SJSA1 (cell line): ENCODE data around the gene SART3. TPM values are rescaled to one million over a fixed set of nuclear protein-coding genes. Genes with fewer than 3 reads are reported as not detected.
"Not testable (repeated sequence)": the region's sequence is repeated elsewhere in the genome, so short reads cannot be mapped to it uniquely, and the experiment has no call there.

Experiments used
- DNase-seq, 2 experiments: peaks; one replicate each; pipeline ENCODE4 v3.0.0-alpha.2; 2015 to 2020; ENCODE audit warnings: low spot score in 2 of 2, low read depth in 1 of 2
- H3K27ac ChIP-seq: fragments of 250-450 bp; sonication (Bioruptor Pico); 2 replicates; pipeline ENCODE4 v1.5.1; 2020; ENCODE audit warnings: mild to moderate bottlenecking, moderate library complexity
- H3K27me3 ChIP-seq: fragments of 250-450 bp; sonication (Bioruptor Pico); replicated peaks from 2 replicates; pipeline ENCODE4 v1.5.1; 2020; ENCODE audit warnings: mild to moderate bottlenecking, moderate library complexity
- H3K36me3 ChIP-seq: fragments of 250-450 bp; sonication (Bioruptor Pico); 2 replicates; pipeline ENCODE4 v1.5.1; 2020; ENCODE audit warnings: mild to moderate bottlenecking
- H3K4me1 ChIP-seq: fragments of 250-450 bp; sonication (Bioruptor Pico); replicated peaks from 2 replicates; pipeline ENCODE4 v1.6.1; 2021; ENCODE audit warnings: mild to moderate bottlenecking
- H3K4me3 ChIP-seq: fragments of 250-450 bp; sonication (Bioruptor Pico); 2 replicates; pipeline ENCODE4 v1.5.1; 2020; ENCODE audit warnings: mild to moderate bottlenecking
- H3K9me3 ChIP-seq: fragments of 250-450 bp; sonication (Bioruptor Pico); replicated peaks from 2 replicates; pipeline ENCODE4 v1.5.1; 2020; ENCODE audit warnings: mild to moderate bottlenecking
- total RNA-seq: library from RNA; depleted of rRNA; stranded (reverse); fragments of >200 nt; shearing (Covaris generic); gene quantifications from 2 replicates; pipeline ENCODE4 v1.2.3, GENCODE V29; 2014

The SART3 gene
- total RNA-seq, 1 experiment from 2014 or later, result 57.3 TPM

DNA sequence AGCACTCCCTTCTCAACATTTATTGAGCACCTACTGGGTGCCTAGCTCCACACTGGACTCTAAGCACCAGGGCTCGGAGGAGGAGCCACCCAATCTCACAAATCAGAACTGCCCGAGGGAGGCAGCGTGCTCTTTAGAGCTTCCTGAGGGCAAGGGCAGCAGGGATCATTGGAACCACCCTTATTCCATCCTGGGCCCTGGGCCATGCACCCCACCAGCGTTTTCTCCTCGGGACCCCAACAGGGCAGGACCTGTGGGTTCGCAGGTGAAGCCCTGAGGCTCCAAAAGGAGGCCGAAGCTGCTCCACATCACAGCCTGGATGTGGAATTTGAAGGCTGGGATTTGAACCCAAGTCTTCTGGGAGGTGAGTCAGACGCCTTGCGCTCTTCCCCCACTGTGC lies 21.5 kb upstream of the SART3 start:
- H3K27ac ChIP-seq, result no peak overlapping the region
- no peaks in the 10 kb centered on the region; the same call in 1 of the 2 replicates for H3K27me3 ChIP-seq
- 0 out of 2 replicates have a peak, but pooled peaks cover 2% of the 10 kb centered on the region for H3K4me1 ChIP-seq
- no peak overlapping the region for H3K4me3 ChIP-seq
- no peak for DNase-seq
- H3K36me3 ChIP-seq, result no peaks in the 10 kb centered on the region
- no peaks in the 10 kb centered on the region for H3K9me3 ChIP-seq

DNA sequence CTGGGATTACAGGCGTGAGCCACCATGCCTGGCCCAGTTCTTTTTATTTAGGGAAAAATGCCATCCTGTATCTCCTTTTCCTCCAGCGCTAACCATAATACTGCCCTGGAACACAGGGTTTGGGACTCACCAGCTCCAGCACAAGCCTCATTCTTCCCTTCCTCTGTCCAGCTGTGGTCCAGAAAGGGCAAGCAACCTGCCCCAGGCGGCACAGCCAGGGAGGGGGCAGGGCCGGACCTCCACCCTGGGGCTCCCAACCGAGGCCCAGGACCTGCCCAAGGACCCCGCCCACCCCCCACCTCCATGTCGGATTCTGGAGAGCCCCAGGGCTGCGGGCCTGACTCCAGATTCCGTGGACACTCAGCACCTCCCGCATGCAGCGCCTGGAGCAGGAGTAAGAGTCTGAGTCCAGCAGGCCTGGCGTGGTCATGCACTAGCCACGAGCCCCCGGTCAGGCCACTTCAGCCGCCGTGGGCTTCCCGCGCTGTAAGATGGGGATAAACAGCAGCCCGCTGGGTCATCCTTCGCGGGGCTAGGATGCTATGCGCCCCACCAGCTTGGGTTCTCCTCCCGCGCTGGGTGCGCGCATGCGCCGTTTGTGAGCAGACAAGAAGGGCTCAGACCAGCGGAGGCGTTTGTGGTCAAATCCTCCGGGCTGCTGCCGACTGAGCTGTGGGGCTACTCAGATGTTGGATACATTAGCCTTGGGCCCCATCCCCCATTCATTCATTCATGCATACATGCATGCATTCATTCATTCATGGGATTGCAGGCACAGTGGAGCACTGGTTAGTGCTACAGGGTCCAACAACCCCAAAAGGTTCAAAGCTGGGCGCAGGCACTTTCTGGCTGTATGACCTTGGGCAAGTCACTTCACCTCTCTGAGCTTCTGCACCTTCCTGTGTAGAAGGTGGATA lies 20.6 kb upstream of the SART3 start:
- Histone ChIP-seq H3K9me3 (no peaks in the 10 kb centered on the region), H3K4me1 (0 out of 2 replicates have a peak, but pooled peaks cover 2% of the 10 kb centered on the region), H3K4me3 (no peak overlapping the region), H3K27me3 (no peaks in the 10 kb centered on the region; the same call in 1 of the 2 replicates), H3K36me3 (no peaks in the 10 kb centered on the region), H3K27ac (no peak overlapping the region)
- no peak for DNase-seq

DNA sequence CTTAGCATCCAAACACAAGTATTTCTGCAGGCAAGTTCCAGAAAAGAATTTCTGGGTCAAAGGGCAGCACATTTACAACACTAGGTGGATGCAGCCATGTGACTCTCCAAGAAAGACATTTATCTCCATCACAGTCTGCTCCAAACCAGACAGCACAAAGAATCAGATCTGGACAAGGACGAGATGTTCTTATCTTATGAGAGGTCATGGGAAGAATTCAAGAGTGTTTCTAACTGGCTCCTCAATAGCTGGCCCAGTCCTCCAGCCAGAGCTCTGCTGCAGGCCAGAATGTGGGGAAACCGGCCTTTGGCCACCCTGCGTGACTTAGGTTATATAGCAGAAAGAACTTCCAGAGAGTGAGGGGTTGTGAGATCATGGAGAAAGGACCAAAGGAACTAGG lies 19.6 kb upstream of the SART3 start:
- DNase-seq, result no peak
- Histone ChIP-seq H3K9me3 (no peaks in the 10 kb centered on the region), H3K27ac (no peak overlapping the region), H3K4me1 (peaks cover 10% of the 10 kb centered on the region), H3K36me3 (no peaks in the 10 kb centered on the region), H3K4me3 (no peak overlapping the region), H3K27me3 (no peaks in the 10 kb centered on the region; the same call in 1 of the 2 replicates)

DNA sequence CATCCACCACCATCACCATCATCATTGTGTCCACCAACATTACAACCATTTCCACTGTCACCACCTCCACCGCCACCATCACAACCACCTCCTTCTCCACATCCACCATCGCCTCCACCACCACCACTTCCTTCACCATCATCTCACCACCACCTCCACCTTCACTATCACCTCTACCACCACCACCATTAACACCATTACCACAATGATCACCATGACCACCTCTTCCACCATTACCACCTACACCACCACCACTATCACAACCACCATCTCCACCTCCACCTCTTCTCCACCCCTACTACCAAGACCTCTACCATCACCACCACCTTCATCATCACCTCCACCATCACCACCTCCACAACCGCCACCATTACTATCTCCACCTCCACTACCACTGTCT lies 17.8 kb upstream of the SART3 start:
- Histone ChIP-seq H3K27me3 (no peaks in the 10 kb centered on the region), H3K4me3 (no peak overlapping the region), H3K27ac (no peak overlapping the region), H3K9me3 (no peaks in the 10 kb centered on the region), H3K36me3 (no peaks in the 10 kb centered on the region), H3K4me1 (peaks cover 10% of the 10 kb centered on the region)
- no peak for DNase-seq

DNA sequence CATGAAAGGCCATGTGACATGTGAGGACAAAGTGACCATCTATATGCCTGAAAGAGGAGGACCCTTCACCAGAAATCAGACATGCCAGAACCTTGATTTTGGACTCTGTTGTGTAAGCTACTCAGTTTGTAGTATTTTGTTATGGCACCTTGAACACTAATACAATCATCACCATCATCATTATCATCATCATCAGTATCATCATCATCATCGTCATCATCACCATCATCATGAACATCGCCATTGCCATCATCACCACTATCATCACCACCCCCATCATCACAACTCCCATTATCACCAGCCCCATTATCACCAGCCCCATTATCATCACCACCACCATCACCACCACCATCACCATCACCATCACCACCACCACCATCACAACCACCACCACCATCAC lies 17.3 kb upstream of the SART3 start:
- Histone ChIP-seq H3K27me3 (no peaks in the 10 kb centered on the region), H3K4me1 (peaks cover 12% of the 10 kb centered on the region), H3K36me3 (no peaks in the 10 kb centered on the region), H3K9me3 (no peaks in the 10 kb centered on the region), H3K4me3 (no peak overlapping the region), H3K27ac (no peak overlapping the region)
- DNase-seq, result no peak

DNA sequence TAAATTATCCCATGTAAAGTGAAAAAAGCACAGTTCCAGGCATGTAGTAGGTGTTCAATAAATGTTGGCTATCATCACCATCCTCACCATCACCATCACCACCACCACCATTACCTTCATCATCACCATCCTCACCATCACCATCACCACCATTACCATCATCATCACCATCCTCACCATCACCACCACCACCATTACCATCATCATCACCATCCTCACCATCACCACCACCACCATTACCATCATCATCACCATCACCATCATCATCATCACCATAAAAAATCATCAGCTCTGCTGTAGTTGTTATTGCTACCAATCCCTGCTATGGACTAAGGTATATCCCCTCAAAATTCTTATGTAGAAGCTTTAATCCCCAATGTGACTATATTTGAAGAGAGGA lies 16.5 kb upstream of the SART3 start:
- DNase-seq, result no peak
- no peaks in the 10 kb centered on the region for H3K9me3 ChIP-seq
- H3K36me3 ChIP-seq, result no peaks in the 10 kb centered on the region
- H3K4me1 ChIP-seq, result peaks cover 18% of the 10 kb centered on the region
- no peak overlapping the region for H3K4me3 ChIP-seq
- H3K27me3 ChIP-seq, result no peaks in the 10 kb centered on the region
- no peak overlapping the region for H3K27ac ChIP-seq

DNA sequence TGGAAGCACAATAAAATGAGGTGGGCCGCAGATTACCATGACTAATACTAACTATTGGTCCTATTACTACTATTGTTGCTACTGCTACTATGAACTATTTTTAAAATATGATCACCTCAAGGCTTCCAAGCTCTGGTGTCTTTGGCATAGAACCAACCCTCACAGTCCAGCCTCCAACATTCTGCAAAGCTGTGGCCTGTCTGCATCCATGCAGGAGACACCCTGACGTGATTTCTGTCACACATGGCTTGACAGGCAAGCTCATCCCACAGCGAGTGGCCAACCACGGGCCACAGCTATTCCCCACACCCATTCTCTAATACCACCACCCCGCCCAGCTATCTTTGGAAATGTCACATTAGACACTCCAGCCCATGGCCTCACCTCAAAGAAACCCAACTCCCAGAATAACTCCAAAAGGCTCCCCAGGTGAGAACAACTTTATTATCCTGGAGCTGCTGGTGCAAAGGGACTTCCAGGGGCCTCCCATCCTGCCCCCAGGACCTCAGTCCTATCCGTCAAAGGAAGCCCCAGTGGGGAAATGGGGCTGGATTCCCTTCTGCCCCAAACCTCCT lies 15.8 kb upstream of the SART3 start:
- Histone ChIP-seq H3K36me3 (no peaks in the 10 kb centered on the region), H3K4me3 (no peak overlapping the region), H3K4me1 (peaks cover 25% of the 10 kb centered on the region), H3K27ac (no peak overlapping the region), H3K9me3 (no peaks in the 10 kb centered on the region), H3K27me3 (no peaks in the 10 kb centered on the region)
- no peak for DNase-seq

DNA sequence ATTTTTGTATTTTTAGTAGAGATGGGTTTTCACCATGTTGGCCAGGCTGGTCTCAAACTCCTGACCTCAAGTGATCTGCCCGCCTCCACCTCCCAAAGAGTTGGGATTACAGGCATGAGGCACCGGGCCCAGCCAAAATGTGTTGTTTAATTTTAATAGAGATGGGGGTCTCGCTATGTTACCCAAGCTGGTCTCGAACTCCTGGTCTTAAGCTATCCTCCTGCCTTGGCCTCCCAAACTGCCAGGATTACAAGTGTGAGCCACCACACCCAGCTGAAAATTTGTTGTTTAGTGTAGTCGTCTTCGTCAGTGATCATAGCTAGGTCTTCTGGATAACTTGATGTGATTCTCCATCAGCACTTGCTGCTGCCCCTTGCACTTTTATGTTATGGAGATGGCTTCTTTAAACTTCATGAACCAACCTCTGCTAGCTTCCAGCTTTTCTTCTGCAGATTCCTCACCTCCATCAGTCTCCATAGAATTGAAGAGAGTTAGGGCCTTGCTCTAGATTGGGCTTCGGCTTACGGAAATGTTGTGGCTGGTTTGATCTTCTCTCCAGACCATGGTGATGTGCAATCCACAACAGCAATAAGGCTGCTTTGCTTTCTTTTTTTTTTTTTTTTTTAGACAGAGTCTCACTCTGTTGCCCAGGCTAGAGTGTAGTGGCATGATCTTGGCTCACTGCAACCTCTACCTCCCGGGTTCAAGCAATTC lies 14.4 kb upstream of the SART3 start:
- Histone ChIP-seq H3K4me1 (peaks cover 28% of the 10 kb centered on the region), H3K9me3 (no peaks in the 10 kb centered on the region), H3K4me3 (no peak overlapping the region), H3K27me3 (no peaks in the 10 kb centered on the region), H3K36me3 (no peaks in the 10 kb centered on the region), H3K27ac (no peak overlapping the region)
- peak in 1 of 2 experiments; percentile 13 for DNase-seq

DNA sequence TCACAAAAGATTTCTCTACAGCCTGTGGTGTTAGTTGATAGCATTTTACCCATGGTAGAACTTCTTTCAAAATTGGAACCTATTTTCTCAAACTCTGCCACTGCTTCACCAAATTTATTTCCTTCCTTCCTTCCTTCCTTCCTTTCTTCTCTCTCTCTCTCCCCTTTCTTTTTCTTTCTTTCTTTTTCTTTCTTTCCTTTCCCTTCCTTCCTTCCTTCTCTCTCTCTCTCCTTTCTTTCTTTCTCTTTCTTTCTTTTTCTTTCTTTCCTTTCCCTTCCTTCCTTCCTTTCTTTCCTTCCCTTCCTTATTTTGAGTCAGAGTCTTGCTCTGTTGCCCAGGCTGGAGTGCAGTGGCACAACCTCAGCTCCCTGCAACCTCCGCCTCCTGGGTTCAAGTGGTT lies 13.3 kb upstream of the SART3 start:
- peaks cover 28% of the 10 kb centered on the region for H3K4me1 ChIP-seq
- not testable (repeated sequence) for H3K4me3 ChIP-seq, H3K27me3 ChIP-seq, H3K36me3 ChIP-seq, DNase-seq, H3K27ac ChIP-seq, H3K9me3 ChIP-seq

DNA sequence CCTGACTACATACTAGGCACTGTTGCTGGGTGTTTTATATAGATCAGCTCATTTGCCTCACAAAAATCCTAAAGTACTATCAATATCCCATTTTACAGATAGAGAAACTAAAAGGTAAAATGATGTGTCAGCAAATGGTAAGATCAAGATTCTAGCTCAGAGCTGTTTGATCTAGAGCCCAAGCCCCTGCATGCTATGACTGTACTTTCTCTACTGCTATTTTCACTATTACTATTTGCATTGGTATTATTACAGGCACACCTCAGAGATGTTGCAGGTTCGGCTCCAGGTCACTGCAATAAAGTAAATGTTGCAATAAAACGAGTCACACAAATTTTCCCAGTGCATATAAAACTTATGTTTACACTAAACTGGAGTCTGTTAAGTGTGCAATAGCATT lies 12.3 kb upstream of the SART3 start:
- H3K27ac ChIP-seq, result no peak overlapping the region
- no peaks in the 10 kb centered on the region for H3K27me3 ChIP-seq
- no peaks in the 10 kb centered on the region for H3K9me3 ChIP-seq
- DNase-seq, result peak in 1 of 2 experiments; percentile 12
- no peak overlapping the region for H3K4me3 ChIP-seq
- peaks cover 28% of the 10 kb centered on the region for H3K4me1 ChIP-seq
- H3K36me3 ChIP-seq, result peaks cover 16% of the 10 kb centered on the region

DNA sequence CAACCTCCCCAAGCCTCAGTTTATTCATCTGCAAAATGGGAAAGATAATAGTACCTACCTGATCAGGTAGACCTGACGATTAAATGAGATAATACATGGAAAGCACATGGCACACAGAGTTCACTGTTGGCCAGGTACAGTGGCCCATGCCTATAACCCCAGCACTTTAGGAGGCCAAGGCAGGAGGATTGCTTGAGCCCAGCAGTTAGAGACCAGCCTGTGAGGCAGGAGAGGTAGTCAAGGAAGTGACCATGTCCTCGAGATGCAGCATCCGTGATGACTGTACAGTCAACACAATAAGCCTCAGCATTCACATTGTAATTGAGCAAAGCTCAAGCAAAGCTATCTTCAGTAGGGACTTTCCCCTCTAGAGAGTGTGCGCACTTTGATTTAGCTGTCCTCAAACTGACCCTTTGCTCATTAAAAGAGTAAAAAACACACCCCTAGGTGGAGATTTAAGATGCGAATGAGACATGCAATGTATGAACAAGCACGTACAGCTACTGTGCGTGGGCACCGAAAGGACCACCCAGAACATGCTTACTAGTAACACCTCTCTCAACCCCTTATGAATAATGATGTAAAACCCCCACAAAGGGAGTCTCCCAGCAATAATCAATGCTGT lies 11.3 kb upstream of the SART3 start:
- H3K36me3 ChIP-seq, result peaks cover 27% of the 10 kb centered on the region
- DNase-seq, result peak; percentile 62 to 74
- no peaks in the 10 kb centered on the region for H3K27me3 ChIP-seq
- H3K9me3 ChIP-seq, result no peaks in the 10 kb centered on the region
- H3K4me3 ChIP-seq, result no peak overlapping the region
- no peak overlapping the region for H3K27ac ChIP-seq
- H3K4me1 ChIP-seq, result peaks cover 25% of the 10 kb centered on the region

DNA sequence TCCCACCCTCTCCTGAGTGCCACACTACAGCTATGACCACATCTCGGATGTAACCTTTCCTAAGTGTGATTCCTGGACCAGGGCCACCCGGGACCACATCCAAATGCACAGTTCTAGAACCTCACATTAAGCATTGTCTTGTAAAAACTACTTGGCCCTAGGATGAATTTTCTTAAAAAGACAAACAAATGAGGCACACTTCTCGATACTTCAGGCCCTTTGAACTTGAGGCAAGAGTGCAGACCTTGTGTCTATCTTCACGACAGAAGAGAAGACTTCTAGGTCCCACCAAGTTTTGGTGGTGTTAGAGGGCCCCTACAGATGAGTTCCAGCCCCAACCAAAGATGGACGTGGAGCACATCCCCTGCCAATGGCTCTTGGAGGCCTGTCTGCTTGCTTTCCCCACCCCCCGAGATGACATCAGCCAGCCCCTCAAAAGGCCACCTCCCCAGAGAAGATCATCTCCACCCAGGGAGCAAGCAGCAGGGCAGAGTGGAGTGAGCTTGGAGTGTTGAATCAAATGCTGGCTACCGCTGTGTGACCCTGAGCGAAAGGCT lies 10.7 kb upstream of the SART3 start:
- Histone ChIP-seq H3K27me3 (no peaks in the 10 kb centered on the region), H3K27ac (no peak overlapping the region), H3K4me1 (peaks cover 25% of the 10 kb centered on the region), H3K36me3 (peaks cover 33% of the 10 kb centered on the region), H3K4me3 (no peak overlapping the region), H3K9me3 (no peaks in the 10 kb centered on the region)
- DNase-seq, result peak in 1 of 2 experiments; percentile 17
